Upper lobe of left lung (tissue), 6 donors: ENCODE results near the gene SCGB1D1. TPM values are rescaled to one million over a fixed set of nuclear protein-coding genes. Genes with fewer than 3 reads are reported as not detected.

ENCODE experiments used
- ATAC-seq, 2 donors: fragments of 200-7000 bp; cut with Tn5 transposase; one replicate each; pipeline ENCODE4 v1.9.1; 2022; ENCODE audit warnings: mild to moderate bottlenecking in 2 of 2, moderate library complexity in 2 of 2; ENCODE audit not compliant: low FRiP score in 2 of 2
- DNase-seq, 2 donors: peaks; one replicate each; pipeline ENCODE4 v3.0.0-alpha.2; 2019 to 2020
- H3K27ac ChIP-seq, 4 donors: fragments of 200-600 bp; sonication (generic); one replicate each; pipeline ENCODE4 v1.5.1; 2016 to 2019
- H3K27me3 ChIP-seq, 4 donors: fragments of 200-600 bp; sonication (generic); one replicate each; pipeline ENCODE4 v1.5.1; 2017 to 2019
- H3K36me3 ChIP-seq, 4 donors: fragments of 200-600 bp; sonication (generic); one replicate each; pipeline ENCODE4 v1.5.1; 2016 to 2019
- H3K4me1 ChIP-seq, 4 donors: fragments of 200-600 bp; sonication (generic); one replicate each; pipeline ENCODE4 v1.5.1; 2018 to 2019
- H3K4me3 ChIP-seq, 4 donors: fragments of 200-600 bp; sonication (generic); one replicate each; pipeline ENCODE4 v1.5.1; 2017 to 2019; ENCODE audit warnings: mild to moderate bottlenecking in 2 of 4, moderate library complexity in 1 of 4
- H3K9me3 ChIP-seq, 4 donors: fragments of 200-600 bp; sonication (generic); one replicate each; pipeline ENCODE4 v1.5.1; 2018 to 2019
- EP300 ChIP-seq, 4 donors: sonication (generic); formaldehyde crosslinking; IDR thresholded peaks; one replicate each; pipeline ENCODE4 v1.5.1; 2017; ENCODE audit warnings: antibody characterized with exemption in 4 of 4, control low read depth in 2 of 4
- POLR2A ChIP-seq, 4 donors: fragments of 450-650 bp; IDR thresholded peaks; one replicate each; pipeline ENCODE4 v1.5.1; 2016 to 2017; ENCODE audit warnings: antibody characterized with exemption in 4 of 4, mild to moderate bottlenecking in 2 of 4
- POLR2AphosphoS5 ChIP-seq, 2 donors: sonication (generic); formaldehyde crosslinking; IDR thresholded peaks; one replicate each; pipeline ENCODE4 v1.5.1; 2017; ENCODE audit warnings: antibody characterized with exemption in 2 of 2
- WGBS, 2 donors: methylation state at CpG; one replicate each; pipeline ENCODE4 v1.1.5; 2017 to 2018; 5-methylcytosine and 5-hydroxymethylcytosine counted together
- total RNA-seq, 6 donors: library from RNA; depleted of rRNA in 4 of 6; stranded (reverse); fragments of >200 nt in 4 of 6; gene quantifications; one replicate each; pipeline versions ENCODE4 v1.1.0 to v1.2.1, GENCODE V29; 2016 to 2021
- TF ChIP-seq, protein P1 (sequence below), 6 experiments: fragments of 450-650 bp in 4 of 6; fragments of 200-600 bp in 2 of 6; sonication (generic) in 2 of 6; IDR thresholded peaks; one replicate each; pipeline ENCODE4 v1.5.1; 2016 to 2019; ENCODE audit warnings: antibody characterized with exemption in 6 of 6
- donor health status: DM: no; HTN: no; CAD: no; lungs with moderate emphysema.
- donor health status: DM: no; HTN: yes; CAD: no; lungs with severe emphysema.

Gene SCGB1D1
- total RNA-seq, 6 donors from 2014 or later, result not detected

DNA sequence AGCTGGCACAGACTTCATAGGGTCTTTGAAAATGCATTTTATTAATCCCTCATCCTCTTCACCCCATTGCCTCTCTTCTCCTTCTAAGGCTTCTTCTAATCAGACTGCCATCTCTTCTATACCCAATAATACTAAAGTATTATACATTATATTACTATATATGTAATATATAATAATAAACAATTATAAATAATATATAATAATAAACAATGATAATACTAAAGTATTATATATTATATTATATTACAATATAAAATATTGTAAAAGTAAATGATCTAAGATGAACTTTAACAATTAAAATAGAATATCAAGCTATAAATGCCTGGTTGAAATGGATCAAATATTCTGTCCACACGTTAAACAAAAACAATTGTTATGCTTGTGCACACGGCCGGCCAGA lies 31.5 kb downstream of the SCGB1D1 start:
- 88 to 93% methylated on average over 3 of the region's 3 CpGs for WGBS, 2 donors
- DNase-seq (no peak), ATAC-seq (no peak)
- no peaks in the 10 kb centered on the region for H3K36me3 ChIP-seq
- no peak overlapping the region for H3K27ac ChIP-seq
- H3K4me3 ChIP-seq, result no peak overlapping the region
- no peaks in the 10 kb centered on the region for H3K27me3 ChIP-seq
- no peaks in the 10 kb centered on the region for H3K4me1 ChIP-seq
- TF ChIP-seq EP300 (IDR thresholded peaks at IDR 0.05) (no peak), POLR2A (IDR thresholded peaks at IDR 0.05) (no peak), POLR2AphosphoS5 (IDR thresholded peaks at IDR 0.05) (no peak)
- TF ChIP-seq, protein P1, sequence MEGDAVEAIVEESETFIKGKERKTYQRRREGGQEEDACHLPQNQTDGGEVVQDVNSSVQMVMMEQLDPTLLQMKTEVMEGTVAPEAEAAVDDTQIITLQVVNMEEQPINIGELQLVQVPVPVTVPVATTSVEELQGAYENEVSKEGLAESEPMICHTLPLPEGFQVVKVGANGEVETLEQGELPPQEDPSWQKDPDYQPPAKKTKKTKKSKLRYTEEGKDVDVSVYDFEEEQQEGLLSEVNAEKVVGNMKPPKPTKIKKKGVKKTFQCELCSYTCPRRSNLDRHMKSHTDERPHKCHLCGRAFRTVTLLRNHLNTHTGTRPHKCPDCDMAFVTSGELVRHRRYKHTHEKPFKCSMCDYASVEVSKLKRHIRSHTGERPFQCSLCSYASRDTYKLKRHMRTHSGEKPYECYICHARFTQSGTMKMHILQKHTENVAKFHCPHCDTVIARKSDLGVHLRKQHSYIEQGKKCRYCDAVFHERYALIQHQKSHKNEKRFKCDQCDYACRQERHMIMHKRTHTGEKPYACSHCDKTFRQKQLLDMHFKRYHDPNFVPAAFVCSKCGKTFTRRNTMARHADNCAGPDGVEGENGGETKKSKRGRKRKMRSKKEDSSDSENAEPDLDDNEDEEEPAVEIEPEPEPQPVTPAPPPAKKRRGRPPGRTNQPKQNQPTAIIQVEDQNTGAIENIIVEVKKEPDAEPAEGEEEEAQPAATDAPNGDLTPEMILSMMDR (IDR thresholded peaks at IDR 0.05), result no peak
- peaks cover 22 to 31% (median 27%) of the 10 kb centered on the region in 4 donors for H3K9me3 ChIP-seq

DNA sequence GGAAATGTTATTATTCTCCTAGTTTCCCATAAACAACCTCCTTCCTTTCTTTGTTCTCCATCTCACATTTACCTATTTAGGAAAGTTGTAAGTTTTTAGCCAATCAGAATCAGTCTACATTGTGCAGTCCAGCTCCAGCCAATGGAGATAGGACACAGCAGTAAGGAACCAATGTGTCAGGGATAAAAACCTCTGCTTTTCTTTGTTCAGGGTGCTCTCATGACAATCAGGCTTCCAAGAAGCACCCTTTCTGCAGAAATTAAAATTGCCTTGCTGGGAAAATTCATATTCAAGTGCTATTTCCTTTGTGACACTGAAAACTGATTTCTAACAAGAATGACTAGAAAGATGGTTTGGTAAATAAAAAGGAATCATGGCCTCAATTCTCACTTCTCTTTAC lies 33.1 kb downstream of the SCGB1D1 start:
- peaks cover 22 to 31% (median 27%) of the 10 kb centered on the region in 4 donors for H3K9me3 ChIP-seq
- ATAC-seq, result no peak

DNA sequence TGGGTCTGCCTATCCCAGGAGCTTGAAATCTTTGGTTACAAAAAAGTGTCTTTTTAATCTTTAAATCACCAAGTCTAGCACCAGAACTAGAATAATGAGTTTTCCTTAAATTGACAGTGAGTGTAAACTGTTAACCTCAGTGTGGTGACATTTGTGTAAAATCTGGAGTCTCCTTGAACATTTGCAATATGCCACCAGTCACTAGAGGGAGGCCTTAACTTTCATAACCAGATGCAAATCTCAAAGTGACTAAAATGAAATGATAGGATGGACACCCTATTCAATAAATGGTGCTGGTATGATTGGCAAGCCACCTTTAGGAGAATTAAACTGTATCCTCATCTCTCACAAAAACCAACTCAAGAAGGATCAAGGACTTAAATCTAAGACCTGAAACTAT lies 43.7 kb downstream of the SCGB1D1 start:
- H3K27ac ChIP-seq, result no peak overlapping the region
- H3K4me3 ChIP-seq, result no peak overlapping the region
- TF ChIP-seq POLR2AphosphoS5 (IDR thresholded peaks at IDR 0.05), result no peak
- no peaks in the 10 kb centered on the region for H3K4me1 ChIP-seq
- no peaks in the 10 kb centered on the region for H3K27me3 ChIP-seq
- ATAC-seq (no peak), DNase-seq (no peak)
- no peaks in the 10 kb centered on the region for H3K9me3 ChIP-seq
- H3K36me3 ChIP-seq, result no peaks in the 10 kb centered on the region

More for the DNA sequence above, 33.1 kb downstream of the SCGB1D1 start:
- Histone ChIP-seq H3K27me3 (no peaks in the 10 kb centered on the region), H3K36me3 (no peaks in the 10 kb centered on the region), H3K4me1 (no peaks in the 10 kb centered on the region), H3K4me3 (no peak overlapping the region), H3K27ac (no peak overlapping the region)
- no peak for DNase-seq
- no peak for TF ChIP-seq EP300 (IDR thresholded peaks at IDR 0.05)
- TF ChIP-seq POLR2A (IDR thresholded peaks at IDR 0.05), result no peak
- TF ChIP-seq, protein P1 (IDR thresholded peaks at IDR 0.05), result no peak
- TF ChIP-seq POLR2AphosphoS5 (IDR thresholded peaks at IDR 0.05), result no peak

DNA sequence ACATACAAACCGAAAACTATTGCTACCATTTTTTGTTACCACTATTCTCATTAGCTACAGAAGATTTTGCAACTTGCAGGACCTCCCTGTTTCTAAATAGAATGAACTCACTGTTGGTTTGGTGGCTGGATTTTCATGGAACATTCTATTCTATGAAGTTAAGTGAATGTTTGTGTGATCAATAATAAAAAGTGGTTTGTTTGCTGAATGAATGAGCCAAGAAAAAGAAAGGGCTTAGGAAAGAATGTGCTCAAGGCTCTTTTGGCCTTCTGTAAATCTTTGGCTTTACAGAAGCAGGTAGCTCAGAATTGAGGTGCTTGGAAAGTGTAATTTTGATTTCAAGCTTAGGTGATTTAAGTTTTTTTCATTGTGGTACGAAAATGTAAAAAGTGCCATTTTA lies 46.2 kb downstream of the SCGB1D1 start:
- WGBS, 2 donors, result 76% methylated on average over 2 of the region's 2 CpGs
- H3K27me3 ChIP-seq, result no peaks in the 10 kb centered on the region

DNA sequence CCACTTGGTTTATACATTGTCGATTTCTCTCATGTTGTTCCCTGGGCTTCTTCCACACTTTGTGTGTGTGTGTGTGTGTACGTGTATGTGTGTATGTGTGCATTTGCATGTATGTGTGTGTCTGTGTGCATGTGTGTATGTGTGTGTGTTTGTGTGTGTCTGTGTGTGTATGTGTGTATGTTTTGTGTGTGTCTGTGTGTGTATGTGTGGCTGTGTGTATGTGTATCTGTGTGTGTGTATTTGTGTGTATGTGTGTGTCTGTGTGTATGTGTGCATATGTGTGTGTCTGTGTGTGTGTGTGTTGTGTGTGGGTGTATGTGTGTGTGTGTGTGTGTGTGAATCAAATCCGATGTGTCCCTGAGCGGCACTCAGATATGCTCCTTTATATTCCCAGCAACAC lies 47.5 kb downstream of the SCGB1D1 start:
- Histone ChIP-seq H3K4me1 (no peaks in the 10 kb centered on the region), H3K27ac (no peak overlapping the region), H3K27me3 (no peaks in the 10 kb centered on the region), H3K9me3 (no peaks in the 10 kb centered on the region), H3K4me3 (no peak overlapping the region), H3K36me3 (no peaks in the 10 kb centered on the region)
- no peak for TF ChIP-seq EP300 (IDR thresholded peaks at IDR 0.05)
- no peak for TF ChIP-seq POLR2AphosphoS5 (IDR thresholded peaks at IDR 0.05)
- TF ChIP-seq, protein P1 (IDR thresholded peaks at IDR 0.05), result no peak
- no peak for TF ChIP-seq POLR2A (IDR thresholded peaks at IDR 0.05)
- 67 to 68% methylated on average over 3 to 4 of the region's 4 CpGs for WGBS, 2 donors
- no peak for DNase-seq
- ATAC-seq, result no peak

More for the DNA sequence above, 46.2 kb downstream of the SCGB1D1 start:
- no peak for TF ChIP-seq POLR2A (IDR thresholded peaks at IDR 0.05)
- TF ChIP-seq POLR2AphosphoS5 (IDR thresholded peaks at IDR 0.05), result no peak
- no peak for TF ChIP-seq EP300 (IDR thresholded peaks at IDR 0.05)
- TF ChIP-seq, protein P1 (IDR thresholded peaks at IDR 0.05), result no peak
- no peak overlapping the region for H3K27ac ChIP-seq
- no peaks in the 10 kb centered on the region for H3K4me1 ChIP-seq
- ATAC-seq (no peak), DNase-seq (no peak)
- no peak overlapping the region for H3K4me3 ChIP-seq
- H3K9me3 ChIP-seq, result no peaks in the 10 kb centered on the region
- no peaks in the 10 kb centered on the region for H3K36me3 ChIP-seq
